Stimulated activated CD4-positive, alpha-beta T cell treated with anti-CD3 and anti-CD28 coated beads, TNF-alpha, amount 100 ng/mL, for 24 hours (primary cell): ENCODE data around the gene NFKBIL1.

Source experiments
- DNase-seq, 3 experiments: peaks; one replicate each; pipeline ENCODE4 v3.0.0-alpha.2; 2020; ENCODE audit warnings: low read depth in 3 of 3

The NFKBIL1 gene

DNA sequence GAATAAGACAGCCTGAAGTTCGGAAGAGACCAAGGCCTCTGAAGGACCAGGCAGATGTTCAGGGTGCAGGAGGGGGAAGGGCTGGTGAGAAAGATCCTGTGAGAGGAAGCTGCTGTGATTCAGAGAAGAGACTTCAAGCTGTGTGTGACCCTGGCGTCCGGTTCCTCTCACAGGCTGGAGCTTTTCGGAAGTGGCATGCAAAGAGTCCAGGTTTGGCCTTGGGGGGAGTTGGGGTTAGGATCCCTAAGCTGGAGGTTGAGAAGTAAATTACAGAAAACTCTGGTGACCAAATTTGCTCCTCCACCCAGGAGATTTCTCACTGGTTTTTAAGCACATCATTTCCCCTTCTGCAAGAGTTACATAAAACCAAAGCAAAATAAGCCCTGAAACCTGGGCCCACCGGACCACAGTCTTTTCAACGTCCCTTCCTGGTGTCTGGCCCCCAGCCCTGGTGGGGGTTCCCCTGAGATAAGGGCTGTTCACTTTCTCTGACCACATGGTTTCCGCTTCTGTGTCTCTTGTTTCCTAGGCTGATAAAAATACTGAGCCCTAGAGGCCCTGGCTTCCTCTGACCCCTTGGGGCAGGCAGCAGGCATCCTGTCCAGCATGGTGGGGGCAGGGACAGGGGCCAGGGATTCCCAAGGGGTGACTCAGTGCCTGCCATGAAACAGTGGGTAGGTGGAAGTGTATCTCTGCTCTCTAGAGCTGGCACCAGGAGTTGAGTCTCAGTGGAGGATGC, 12.7 kb downstream of the NFKBIL1 start:
- DNase-seq = peak in 1 of 3 experiments; percentile 53

DNA sequence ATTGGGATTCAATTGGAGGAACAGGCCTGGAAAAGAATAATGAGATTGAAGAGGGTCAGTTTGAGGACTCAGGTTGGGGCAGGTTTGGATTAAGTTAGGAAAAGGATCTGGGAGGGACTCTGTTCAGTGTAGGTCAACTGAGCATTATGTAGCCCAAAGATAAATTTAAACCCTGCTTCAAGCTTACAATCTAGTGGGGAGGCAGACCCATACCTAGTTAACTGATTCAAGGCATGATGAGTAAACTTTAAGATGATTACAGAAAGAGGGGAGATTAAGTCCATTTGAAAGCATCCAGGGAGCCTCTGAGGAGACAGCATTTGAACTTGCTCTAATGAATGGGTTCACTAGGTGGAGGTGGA, 13.3 kb downstream of the NFKBIL1 start:
- no peak for DNase-seq

DNA sequence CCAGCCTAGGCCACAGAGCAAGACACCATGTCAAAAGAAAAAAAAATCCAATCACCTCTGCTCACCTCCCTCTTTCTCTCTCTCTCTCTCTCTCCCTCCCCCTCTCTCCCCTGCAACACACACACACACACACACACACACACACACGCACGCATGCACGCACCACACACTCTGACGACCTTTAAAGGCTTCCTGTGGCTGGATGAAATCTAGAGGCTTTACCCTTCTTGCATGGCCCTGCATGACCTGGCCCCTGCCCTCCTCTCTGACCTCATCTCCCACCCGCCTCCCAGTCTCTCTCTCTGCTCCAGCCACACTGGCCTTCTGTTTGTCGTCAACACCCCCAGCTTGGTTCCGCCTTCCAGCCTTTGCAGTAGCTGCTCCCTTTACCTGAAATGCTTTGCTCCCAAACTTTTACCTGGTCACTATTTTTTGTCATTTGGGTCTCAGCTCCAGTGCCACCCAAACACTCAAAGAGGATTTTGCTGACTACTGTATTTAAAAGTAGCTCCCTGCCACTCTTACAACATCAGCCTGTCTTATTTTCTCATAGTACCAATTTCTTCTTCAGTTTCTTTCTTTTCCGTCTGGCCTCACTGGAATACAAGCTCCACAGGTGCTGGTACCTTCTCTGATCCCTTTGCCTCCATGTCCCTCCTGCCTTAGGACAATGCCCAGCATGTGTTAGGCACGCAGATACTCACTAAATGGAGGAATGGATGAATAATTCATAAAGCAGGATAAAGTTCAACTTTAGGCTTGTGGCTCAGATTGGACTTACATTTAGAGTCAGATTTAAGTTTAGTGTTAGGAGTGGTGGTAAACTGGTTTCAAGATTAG, 20.3 kb downstream of the NFKBIL1 start:
- no peak for DNase-seq

DNA sequence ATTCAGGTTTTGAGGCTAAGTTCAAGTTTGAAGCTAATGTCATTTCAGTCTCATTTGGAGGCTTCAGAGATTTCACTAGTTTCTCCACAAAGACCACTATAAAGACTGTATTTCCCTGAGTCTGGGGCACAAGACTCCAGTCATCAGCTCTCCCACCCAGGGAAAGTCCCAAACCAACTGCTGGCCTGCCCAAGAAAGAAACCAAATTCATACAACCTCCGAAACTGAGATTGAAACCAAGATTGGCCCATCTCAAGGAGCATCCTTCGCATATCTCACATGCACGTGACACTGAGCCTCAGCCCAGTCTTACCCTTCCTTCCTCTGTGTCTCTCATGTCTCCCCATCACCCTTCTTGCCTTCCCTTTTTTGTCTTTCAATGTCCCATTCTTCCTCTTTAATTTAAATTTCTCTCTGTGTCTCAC, 21.1 kb downstream of the NFKBIL1 start:
- DNase-seq = peak in 2 of 3 experiments; percentile 67 to 69

DNA sequence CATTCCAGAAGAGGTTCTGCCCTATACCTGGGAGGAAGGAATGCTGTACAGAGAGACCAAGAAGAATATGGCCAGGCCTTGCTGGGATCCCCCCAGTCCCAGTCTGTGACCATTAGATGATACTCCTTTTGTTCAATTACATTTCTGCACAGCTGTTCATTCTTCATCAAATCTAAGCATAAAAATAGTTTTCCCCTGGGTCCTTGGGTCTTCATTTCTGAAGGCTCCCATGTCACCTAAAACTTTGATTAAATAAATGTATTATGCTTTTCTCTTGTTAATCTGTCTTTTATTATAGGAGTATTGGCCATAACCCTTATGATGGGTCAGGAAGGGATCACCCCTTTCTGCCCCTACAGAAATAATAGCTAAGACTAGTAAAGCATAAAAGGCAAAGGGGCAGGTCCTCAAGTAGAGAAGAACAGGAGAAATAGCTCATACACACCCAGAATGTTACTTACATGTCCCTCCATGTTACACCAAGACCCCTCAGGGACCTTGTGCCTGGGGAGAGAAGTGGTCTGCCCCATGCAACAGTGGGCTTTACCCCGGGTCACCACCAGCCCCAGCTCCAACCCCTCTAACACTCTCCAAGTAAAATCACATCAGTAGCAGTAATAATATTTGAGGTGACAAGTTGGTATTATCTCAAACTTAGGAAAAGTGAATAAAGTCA, 22.6 kb downstream of the NFKBIL1 start:
- no peak for DNase-seq

DNA sequence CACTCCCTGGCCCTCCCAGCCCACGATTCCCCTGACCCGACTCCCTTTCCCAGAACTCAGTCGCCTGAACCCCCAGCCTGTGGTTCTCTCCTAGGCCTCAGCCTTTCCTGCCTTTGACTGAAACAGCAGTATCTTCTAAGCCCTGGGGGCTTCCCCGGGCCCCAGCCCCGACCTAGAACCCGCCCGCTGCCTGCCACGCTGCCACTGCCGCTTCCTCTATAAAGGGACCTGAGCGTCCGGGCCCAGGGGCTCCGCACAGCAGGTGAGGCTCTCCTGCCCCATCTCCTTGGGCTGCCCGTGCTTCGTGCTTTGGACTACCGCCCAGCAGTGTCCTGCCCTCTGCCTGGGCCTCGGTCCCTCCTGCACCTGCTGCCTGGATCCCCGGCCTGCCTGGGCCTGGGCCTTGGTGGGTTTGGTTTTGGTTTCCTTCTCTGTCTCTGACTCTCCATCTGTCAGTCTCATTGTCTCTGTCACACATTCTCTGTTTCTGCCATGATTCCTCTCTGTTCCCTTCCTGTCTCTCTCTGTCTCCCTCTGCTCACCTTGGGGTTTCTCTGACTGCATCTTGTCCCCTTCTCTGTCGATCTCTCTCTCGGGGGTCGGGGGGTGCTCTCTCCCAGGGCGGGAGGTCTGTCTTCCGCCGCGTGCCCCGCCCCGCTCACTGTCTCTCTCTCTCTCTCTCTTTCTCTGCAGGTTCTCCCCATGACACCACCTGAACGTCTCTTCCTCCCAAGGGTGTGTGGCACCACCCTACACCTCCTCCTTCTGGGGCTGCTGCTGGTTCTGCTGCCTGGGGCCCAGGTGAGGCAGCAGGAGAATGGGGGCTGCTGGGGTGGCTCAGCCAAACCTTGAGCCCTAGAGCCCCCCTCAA, 24.9 kb downstream of the NFKBIL1 start, which contains the start of gene LTA:
Gene LTA, plus strand, starts transcription at position 249 of the 871 bp plus-strand sequence. Its CDS starts 454 bp downstream, at position 703.
- peak in 2 of 3 experiments; percentile 62 to 86 for DNase-seq

DNA sequence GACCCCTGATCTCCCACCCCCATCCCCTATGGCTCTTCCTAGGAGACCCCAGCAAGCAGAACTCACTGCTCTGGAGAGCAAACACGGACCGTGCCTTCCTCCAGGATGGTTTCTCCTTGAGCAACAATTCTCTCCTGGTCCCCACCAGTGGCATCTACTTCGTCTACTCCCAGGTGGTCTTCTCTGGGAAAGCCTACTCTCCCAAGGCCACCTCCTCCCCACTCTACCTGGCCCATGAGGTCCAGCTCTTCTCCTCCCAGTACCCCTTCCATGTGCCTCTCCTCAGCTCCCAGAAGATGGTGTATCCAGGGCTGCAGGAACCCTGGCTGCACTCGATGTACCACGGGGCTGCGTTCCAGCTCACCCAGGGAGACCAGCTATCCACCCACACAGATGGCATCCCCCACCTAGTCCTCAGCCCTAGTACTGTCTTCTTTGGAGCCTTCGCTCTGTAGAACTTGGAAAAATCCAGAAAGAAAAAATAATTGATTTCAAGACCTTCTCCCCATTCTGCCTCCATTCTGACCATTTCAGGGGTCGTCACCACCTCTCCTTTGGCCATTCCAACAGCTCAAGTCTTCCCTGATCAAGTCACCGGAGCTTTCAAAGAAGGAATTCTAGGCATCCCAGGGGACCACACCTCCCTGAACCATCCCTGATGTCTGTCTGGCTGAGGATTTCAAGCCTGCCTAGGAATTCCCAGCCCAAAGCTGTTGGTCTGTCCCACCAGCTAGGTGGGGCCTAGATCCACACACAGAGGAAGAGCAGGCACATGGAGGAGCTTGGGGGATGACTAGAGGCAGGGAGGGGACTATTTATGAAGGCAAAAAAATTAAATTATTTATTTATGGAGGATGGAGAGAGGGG, 26.1 kb downstream of the NFKBIL1 start:
- DNase-seq = no peak

DNA sequence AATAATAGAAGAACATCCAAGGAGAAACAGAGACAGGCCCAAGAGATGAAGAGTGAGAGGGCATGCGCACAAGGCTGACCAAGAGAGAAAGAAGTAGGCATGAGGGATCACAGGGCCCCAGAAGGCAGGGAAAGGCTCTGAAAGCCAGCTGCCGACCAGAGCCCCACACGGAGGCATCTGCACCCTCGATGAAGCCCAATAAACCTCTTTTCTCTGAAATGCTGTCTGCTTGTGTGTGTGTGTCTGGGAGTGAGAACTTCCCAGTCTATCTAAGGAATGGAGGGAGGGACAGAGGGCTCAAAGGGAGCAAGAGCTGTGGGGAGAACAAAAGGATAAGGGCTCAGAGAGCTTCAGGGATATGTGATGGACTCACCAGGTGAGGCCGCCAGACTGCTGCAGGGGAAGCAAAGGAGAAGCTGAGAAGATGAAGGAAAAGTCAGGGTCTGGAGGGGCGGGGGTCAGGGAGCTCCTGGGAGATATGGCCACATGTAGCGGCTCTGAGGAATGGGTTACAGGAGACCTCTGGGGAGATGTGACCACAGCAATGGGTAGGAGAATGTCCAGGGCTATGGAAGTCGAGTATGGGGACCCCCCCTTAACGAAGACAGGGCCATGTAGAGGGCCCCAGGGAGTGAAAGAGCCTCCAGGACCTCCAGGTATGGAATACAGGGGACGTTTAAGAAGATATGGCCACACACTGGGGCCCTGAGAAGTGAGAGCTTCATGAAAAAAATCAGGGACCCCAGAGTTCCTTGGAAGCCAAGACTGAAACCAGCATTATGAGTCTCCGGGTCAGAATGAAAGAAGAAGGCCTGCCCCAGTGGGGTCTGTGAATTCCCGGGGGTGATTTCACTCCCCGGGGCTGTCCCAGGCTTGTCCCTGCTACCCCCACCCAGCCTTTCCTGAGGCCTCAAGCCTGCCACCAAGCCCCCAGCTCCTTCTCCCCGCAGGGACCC, 27.0 kb downstream of the NFKBIL1 start:
- DNase-seq = peak in 1 of 3 experiments; percentile 74

DNA sequence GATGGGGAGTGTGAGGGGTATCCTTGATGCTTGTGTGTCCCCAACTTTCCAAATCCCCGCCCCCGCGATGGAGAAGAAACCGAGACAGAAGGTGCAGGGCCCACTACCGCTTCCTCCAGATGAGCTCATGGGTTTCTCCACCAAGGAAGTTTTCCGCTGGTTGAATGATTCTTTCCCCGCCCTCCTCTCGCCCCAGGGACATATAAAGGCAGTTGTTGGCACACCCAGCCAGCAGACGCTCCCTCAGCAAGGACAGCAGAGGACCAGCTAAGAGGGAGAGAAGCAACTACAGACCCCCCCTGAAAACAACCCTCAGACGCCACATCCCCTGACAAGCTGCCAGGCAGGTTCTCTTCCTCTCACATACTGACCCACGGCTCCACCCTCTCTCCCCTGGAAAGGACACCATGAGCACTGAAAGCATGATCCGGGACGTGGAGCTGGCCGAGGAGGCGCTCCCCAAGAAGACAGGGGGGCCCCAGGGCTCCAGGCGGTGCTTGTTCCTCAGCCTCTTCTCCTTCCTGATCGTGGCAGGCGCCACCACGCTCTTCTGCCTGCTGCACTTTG, 28.0 kb downstream of the NFKBIL1 start, which contains the start of gene TNF:
Gene TNF, plus strand, starts transcription at position 231 of the 567 bp plus-strand sequence. Its CDS starts 177 bp downstream, at position 408.
- peak; percentile 73 to 88 (median 81) for DNase-seq

DNA sequence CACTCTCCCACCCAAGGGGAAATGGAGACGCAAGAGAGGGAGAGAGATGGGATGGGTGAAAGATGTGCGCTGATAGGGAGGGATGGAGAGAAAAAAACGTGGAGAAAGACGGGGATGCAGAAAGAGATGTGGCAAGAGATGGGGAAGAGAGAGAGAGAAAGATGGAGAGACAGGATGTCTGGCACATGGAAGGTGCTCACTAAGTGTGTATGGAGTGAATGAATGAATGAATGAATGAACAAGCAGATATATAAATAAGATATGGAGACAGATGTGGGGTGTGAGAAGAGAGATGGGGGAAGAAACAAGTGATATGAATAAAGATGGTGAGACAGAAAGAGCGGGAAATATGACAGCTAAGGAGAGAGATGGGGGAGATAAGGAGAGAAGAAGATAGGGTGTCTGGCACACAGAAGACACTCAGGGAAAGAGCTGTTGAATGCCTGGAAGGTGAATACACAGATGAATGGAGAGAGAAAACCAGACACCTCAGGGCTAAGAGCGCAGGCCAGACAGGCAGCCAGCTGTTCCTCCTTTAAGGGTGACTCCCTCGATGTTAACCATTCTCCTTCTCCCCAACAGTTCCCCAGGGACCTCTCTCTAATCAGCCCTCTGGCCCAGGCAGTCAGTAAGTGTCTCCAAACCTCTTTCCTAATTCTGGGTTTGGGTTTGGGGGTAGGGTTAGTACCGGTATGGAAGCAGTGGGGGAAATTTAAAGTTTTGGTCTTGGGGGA, 28.7 kb downstream of the NFKBIL1 start:
- DNase-seq = no peak

DNA sequence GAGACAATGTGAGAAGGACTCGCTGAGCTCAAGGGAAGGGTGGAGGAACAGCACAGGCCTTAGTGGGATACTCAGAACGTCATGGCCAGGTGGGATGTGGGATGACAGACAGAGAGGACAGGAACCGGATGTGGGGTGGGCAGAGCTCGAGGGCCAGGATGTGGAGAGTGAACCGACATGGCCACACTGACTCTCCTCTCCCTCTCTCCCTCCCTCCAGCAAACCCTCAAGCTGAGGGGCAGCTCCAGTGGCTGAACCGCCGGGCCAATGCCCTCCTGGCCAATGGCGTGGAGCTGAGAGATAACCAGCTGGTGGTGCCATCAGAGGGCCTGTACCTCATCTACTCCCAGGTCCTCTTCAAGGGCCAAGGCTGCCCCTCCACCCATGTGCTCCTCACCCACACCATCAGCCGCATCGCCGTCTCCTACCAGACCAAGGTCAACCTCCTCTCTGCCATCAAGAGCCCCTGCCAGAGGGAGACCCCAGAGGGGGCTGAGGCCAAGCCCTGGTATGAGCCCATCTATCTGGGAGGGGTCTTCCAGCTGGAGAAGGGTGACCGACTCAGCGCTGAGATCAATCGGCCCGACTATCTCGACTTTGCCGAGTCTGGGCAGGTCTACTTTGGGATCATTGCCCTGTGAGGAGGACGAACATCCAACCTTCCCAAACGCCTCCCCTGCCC, 29.6 kb downstream of the NFKBIL1 start:
- DNase-seq = peak in 1 of 3 experiments; percentile 70

DNA sequence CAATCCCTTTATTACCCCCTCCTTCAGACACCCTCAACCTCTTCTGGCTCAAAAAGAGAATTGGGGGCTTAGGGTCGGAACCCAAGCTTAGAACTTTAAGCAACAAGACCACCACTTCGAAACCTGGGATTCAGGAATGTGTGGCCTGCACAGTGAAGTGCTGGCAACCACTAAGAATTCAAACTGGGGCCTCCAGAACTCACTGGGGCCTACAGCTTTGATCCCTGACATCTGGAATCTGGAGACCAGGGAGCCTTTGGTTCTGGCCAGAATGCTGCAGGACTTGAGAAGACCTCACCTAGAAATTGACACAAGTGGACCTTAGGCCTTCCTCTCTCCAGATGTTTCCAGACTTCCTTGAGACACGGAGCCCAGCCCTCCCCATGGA, 30.2 kb downstream of the NFKBIL1 start:
- DNase-seq = no peak

DNA sequence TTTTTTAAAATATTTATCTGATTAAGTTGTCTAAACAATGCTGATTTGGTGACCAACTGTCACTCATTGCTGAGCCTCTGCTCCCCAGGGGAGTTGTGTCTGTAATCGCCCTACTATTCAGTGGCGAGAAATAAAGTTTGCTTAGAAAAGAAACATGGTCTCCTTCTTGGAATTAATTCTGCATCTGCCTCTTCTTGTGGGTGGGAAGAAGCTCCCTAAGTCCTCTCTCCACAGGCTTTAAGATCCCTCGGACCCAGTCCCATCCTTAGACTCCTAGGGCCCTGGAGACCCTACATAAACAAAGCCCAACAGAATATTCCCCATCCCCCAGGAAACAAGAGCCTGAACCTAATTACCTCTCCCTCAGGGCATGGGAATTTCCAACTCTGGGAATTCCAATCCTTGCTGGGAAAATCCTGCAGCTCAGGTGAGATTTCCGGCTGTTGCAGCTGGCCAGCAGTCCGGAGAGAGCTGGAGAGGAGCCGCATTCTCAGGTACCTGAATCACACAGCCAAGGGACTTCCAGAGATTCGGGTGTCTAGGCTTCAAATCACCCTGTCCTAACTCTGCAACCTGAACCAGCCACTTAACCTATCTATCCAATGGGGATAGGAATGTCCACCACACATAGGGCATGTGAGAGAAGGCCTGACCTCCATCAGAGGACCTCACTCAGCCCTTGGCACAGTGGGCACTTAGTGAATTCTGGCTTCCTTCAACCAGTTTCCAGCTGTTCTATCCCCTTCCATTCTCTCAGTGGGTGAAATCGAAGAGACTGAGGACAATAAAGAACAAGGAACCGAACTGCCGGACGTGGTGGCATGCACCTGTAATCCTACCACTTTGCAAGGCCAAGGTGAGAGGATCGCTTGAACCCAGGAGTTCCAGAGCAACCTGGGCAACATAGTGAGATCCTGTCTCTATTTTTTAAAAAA, 31.0 kb downstream of the NFKBIL1 start:
- DNase-seq = no peak

DNA sequence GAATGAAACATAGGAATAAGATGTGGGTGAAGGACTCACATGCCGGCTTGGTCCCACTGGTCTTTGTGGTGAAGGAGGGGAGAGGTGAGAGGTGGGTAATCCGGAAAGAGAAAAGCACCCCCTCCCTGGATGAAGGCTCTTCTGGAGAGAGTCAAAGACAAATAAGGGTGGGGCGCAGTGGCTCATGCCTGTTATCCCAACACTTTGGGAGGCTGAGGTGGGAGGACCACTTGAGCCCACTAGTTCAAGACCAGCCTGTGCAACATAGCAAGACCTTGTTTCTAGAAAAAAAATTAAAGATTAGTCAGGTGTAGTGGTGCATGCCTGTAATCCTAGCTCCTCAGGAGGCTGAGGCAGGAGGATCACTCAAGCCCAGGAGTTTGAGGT, 31.7 kb downstream of the NFKBIL1 start:
- DNase-seq = no peak

DNA sequence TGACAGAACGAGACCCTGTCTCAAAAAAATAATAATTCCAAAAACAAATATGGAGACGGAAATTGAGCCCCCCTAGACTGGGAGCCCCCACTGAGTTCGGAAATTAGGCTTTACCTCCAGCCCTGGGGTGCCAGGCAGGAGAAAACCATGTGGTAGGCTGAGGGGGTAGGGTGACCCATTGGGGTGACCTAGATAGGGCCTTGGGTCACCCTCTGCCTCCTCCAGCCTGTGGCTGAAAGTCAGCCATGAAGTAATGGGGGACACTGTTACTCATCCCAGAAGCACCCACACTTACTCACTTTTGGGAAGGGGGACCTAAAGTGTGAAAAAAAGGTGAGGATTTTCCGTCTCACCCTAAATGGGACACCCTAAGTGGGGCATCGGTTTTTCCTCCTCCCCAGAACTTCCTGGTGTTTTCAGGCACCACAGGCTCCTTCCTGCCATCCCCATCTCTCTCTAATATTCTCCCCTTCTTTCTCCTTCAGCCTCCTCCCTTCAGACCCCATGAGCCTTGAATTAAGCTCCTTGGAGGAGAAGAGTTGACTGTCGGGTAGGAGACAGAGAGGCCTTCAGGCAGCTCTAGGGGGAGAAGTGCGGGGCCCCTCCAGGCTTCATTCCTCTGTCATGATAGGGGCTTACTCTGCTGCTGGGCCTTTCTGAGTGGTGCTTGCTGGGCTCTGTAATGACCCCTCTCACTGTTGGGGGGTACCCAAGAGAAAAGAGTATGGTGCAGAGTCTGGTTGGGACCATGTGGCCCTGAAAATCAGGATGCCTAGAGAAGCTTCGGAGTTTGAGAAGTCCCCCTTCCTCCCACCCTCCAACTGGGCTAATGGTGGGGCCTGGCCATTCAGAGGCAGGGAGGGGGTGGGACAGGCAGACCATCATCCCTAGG, 32.4 kb downstream of the NFKBIL1 start:
- peak in 1 of 3 experiments; percentile 57 for DNase-seq
